Mesendoderm (in vitro differentiated cells): Measurements from ENCODE around the gene PPP2R5C. TPM values are rescaled to one million over a fixed set of nuclear protein-coding genes. Genes with fewer than 3 reads are reported as not detected.
"Not testable (repeated sequence)": the region's sequence is repeated elsewhere in the genome, so short reads cannot be mapped to it uniquely, and the experiment has no call there.

Experiments used
- DNase-seq: peaks from one replicate; pipeline ENCODE4 v3.0.0; 2013
- H2AK5ac ChIP-seq: 2 replicates; pipeline ENCODE4 v1.6.1; 2013; ENCODE audit warnings: low read length, inconsistent platforms
- H2BK120ac ChIP-seq: 2 replicates; pipeline ENCODE4 v1.6.1; 2013; ENCODE audit warnings: low read depth, mild to moderate bottlenecking, low read length, moderate library complexity, mixed read lengths
- H2BK15ac ChIP-seq: replicated peaks from 2 replicates; pipeline ENCODE4 v1.6.1; 2013; ENCODE audit warnings: low read depth, mild to moderate bottlenecking, moderate library complexity
- H2BK5ac ChIP-seq: 2 replicates; pipeline ENCODE4 v1.6.1; 2013; ENCODE audit warnings: low read length, inconsistent platforms
- H3K18ac ChIP-seq: 2 replicates; pipeline ENCODE4 v1.6.1; 2013; ENCODE audit warnings: mild to moderate bottlenecking, low read length, mixed read lengths
- H3K23ac ChIP-seq: one replicate; pipeline ENCODE4 v1.6.1; 2013; ENCODE audit warnings: low read length
- H3K27ac ChIP-seq: 2 replicates; pipeline ENCODE4 v1.5.1; 2013; ENCODE audit warnings: low read depth, mild to moderate bottlenecking, inconsistent platforms, low read length, moderate library complexity
- H3K27me3 ChIP-seq: 2 replicates; pipeline ENCODE4 v1.6.1; 2013; ENCODE audit warnings: low read length, control low read depth, mild to moderate bottlenecking, inconsistent platforms; ENCODE audit not compliant: insufficient read depth, poor library complexity
- H3K36me3 ChIP-seq: 2 replicates; pipeline ENCODE4 v1.6.1; 2013; ENCODE audit warnings: low read length, inconsistent platforms; ENCODE audit not compliant: control insufficient read depth, insufficient read depth
- H3K4ac ChIP-seq: one replicate; pipeline ENCODE4 v1.6.1; 2013; ENCODE audit warnings: low read depth, mild to moderate bottlenecking, low read length, moderate library complexity
- H3K4me1 ChIP-seq: 2 replicates; pipeline ENCODE4 v1.6.1; 2013; ENCODE audit warnings: low read depth, low read length, inconsistent platforms; ENCODE audit not compliant: control insufficient read depth
- H3K4me2 ChIP-seq: 2 replicates; pipeline ENCODE4 v1.6.1; 2013; ENCODE audit warnings: low read length
- H3K4me3 ChIP-seq: 2 replicates; pipeline ENCODE4 v1.5.1; 2013; ENCODE audit warnings: mild to moderate bottlenecking, low read length
- H3K56ac ChIP-seq: one replicate; pipeline ENCODE4 v1.6.1; 2013; ENCODE audit warnings: low read length
- H3K79me1 ChIP-seq: 2 replicates; pipeline ENCODE4 v1.6.1; 2013; ENCODE audit warnings: low read length, inconsistent platforms
- H3K79me2 ChIP-seq: 2 replicates; pipeline ENCODE4 v1.6.1; 2013; ENCODE audit warnings: mild to moderate bottlenecking, low read length; ENCODE audit not compliant: control insufficient read depth, insufficient read depth
- H3K9ac ChIP-seq: 2 replicates; pipeline ENCODE4 v1.6.1; 2013; ENCODE audit warnings: low read length, inconsistent platforms
- H4K5ac ChIP-seq: one replicate; pipeline ENCODE4 v1.6.1; 2013; ENCODE audit warnings: low read length
- H4K8ac ChIP-seq: one replicate; pipeline ENCODE4 v1.6.1; 2013; ENCODE audit warnings: low read depth, mild to moderate bottlenecking, control low read depth, low read length, moderate library complexity
- WGBS: extraction: QIAGEN DNeasy Blood & Tissue Kit; methylation state at CpG from one replicate; pipeline ENCODE4 v1.1.7; 2013; ENCODE audit warnings: low lambda C conversion rate, missing lambda C conversion rate; ENCODE audit not compliant: insufficient coverage; ENCODE audit errors: extremely low coverage; 5-methylcytosine and 5-hydroxymethylcytosine counted together
- polyA plus RNA-seq, 2 experiments: library from polyadenylated mRNA; stranded (reverse); fragments of 200-250 nt; gene quantifications; one replicate each; pipeline ENCODE4 v1.2.3, GENCODE V29; 2013

PPP2R5C gene
- polyA plus RNA-seq (2013, experiment 1 of 2): 159 TPM
- polyA plus RNA-seq (2013, experiment 2 of 2): 160 TPM

DNA sequence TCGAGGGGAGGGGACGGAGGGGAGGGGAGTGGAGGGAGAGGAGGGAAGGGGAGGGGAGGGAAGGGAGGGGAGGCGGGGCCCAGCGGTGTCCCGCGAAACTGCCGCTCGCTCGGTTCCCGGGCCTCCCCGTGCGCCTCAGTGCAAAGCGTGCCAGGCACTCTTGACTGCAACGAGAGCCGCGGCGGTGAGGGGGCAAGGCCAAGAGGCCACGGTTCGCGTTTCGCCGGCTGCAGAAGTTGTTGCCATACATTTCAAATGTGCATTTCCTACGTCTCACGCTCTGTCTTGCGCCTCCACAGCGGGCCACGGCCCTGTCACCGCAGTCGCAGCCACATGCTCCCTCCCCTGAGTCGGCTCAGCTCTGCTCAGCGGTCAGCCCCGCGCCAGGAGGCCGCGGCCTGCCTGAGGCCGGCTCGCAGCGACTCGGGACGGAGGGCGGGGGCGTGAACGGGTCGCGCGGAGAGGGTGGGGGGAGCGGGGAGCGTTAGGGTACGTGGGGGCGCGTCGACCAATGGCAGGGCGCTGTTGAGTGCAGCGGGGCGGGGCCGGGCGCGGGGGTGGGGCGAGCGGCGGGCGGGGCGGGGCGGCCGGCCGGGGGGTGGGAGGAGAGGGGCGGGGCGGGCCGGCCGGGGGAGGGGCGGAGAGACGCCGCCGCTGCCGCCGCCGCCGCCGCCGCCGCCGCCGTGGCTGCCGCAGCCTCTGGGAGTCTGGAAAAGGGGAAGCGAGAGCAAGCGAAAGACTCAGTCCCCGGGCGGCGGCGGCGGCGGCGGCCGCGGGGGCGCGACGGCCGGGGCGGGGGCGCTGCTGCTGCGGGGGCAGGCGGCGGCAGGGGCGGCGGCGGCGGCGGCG lies at the start of gene PPP2R5C:
Gene PPP2R5C (plus strand): TSS at position 678 of the 849 bp plus-strand sequence. CDS start 185 bp downstream, outside the sequence.
- peak; percentile 91 for DNase-seq
- Histone ChIP-seq H4K8ac (no peak within 1 kb of the TSS), H3K9ac (peak within 1 kb of the TSS; percentile 91), H3K79me2 (no peaks in the 10 kb centered on the region), H4K5ac (no peak within 1 kb of the TSS), H3K4me1 (peaks cover 3% of the 10 kb centered on the region), H3K23ac (no peak within 1 kb of the TSS), H2AK5ac (no peak within 1 kb of the TSS), H3K56ac (peak within 1 kb of the TSS; percentile 98), H3K4me3 (peak within 1 kb of the TSS; percentile 94), H3K36me3 (no peaks in the 10 kb centered on the region), H3K18ac (peak within 1 kb of the TSS; percentile 90), H2BK120ac (no peak within 1 kb of the TSS), H3K27ac (peak within 1 kb of the TSS; percentile 55), H3K79me1 (no peaks in the 10 kb centered on the region), H2BK5ac (peak within 1 kb of the TSS; percentile 37), H3K4me2 (peak within 1 kb of the TSS; percentile 99), H3K4ac (peak within 1 kb of the TSS; percentile 86), H2BK15ac (no peak within 1 kb of the TSS), H3K27me3 (no peaks in the 10 kb centered on the region)
- WGBS: no CpG with 5 or more reads among the region's 110 CpGs

DNA sequence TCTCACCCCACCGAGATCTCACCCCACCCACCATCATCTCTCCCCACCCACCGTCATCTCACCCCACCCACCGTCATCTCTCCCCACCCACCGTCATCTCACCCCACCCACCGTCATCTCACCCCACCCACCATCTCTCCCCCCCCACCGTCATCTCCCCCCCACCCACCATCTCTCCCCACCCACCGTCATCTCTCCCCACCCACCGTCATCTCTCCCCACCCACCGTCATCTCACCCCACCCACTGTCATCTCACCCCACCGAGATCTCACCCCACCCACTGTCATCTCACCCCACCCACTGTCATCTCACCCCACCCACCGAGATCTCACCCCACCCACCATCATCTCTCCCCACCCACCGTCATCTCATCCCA lies 49.7 kb upstream of the PPP2R5C start:
- not testable (repeated sequence) for H3K79me2 ChIP-seq, H2BK120ac ChIP-seq, H4K5ac ChIP-seq, H3K9ac ChIP-seq, H3K56ac ChIP-seq, H3K4me3 ChIP-seq, H3K4ac ChIP-seq, H3K27me3 ChIP-seq, H4K8ac ChIP-seq, H3K4me2 ChIP-seq, H2AK5ac ChIP-seq, H3K23ac ChIP-seq, H3K79me1 ChIP-seq, H2BK15ac ChIP-seq, H3K27ac ChIP-seq, H3K4me1 ChIP-seq, H2BK5ac ChIP-seq, H3K36me3 ChIP-seq, H3K18ac ChIP-seq, DNase-seq
- no CpG with 5 or more reads among the region's 12 CpGs for WGBS

DNA sequence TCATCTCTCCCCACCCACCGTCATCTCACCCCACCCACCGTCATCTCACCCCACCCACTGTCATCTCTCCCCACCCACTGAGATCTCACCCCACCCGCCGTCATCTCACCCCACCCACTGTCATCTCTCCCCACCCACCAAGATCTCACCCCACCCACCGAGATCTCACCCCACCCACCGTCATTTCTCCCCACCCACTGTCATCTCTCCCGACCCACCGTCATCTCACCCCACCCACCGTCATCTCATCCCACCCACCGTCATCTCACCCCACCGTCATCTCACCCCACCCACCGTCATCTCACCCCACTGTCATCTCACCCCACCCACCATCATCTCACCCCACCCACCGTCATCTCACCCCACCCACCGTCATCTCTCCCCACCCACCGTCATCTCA lies 49.2 kb upstream of the PPP2R5C start:
- not testable (repeated sequence) for H3K9ac ChIP-seq, H2BK120ac ChIP-seq, H3K56ac ChIP-seq, H4K5ac ChIP-seq, DNase-seq, H3K36me3 ChIP-seq, H3K4ac ChIP-seq, H2BK15ac ChIP-seq, H3K4me1 ChIP-seq, H3K4me3 ChIP-seq, H3K27me3 ChIP-seq, H3K79me2 ChIP-seq, H2AK5ac ChIP-seq, H3K27ac ChIP-seq, H3K4me2 ChIP-seq, H4K8ac ChIP-seq, H3K18ac ChIP-seq, H2BK5ac ChIP-seq, H3K79me1 ChIP-seq, H3K23ac ChIP-seq
- WGBS: no CpG with 5 or more reads among the region's 15 CpGs

DNA sequence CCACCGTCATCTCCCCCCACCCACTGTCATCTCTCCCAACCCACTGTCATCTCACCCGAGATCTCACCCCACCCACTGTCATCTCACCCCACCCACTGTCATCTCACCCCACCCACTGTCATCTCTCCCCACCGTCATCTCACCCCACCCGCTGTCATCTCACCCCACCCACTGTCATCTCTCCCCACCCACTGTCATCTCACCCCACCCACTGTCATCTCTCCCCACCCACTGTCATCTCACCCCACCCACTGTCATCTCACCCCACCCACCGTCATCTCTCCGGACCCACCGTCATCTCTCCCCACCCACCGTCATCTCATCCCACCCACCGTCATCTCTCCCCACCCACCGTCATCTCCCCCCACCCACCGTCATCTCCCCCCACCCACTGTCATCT lies 48.4 kb upstream of the PPP2R5C start:
- not testable (repeated sequence) for H3K18ac ChIP-seq, H2BK5ac ChIP-seq, H3K27ac ChIP-seq, H4K8ac ChIP-seq, H3K9ac ChIP-seq, H3K4ac ChIP-seq, H3K79me2 ChIP-seq, H3K4me1 ChIP-seq, H2AK5ac ChIP-seq, H4K5ac ChIP-seq, H2BK120ac ChIP-seq, H2BK15ac ChIP-seq, H3K4me2 ChIP-seq, H3K36me3 ChIP-seq, DNase-seq, H3K56ac ChIP-seq, H3K79me1 ChIP-seq, H3K27me3 ChIP-seq, H3K4me3 ChIP-seq, H3K23ac ChIP-seq
- WGBS: no CpG with 5 or more reads among the region's 11 CpGs

DNA sequence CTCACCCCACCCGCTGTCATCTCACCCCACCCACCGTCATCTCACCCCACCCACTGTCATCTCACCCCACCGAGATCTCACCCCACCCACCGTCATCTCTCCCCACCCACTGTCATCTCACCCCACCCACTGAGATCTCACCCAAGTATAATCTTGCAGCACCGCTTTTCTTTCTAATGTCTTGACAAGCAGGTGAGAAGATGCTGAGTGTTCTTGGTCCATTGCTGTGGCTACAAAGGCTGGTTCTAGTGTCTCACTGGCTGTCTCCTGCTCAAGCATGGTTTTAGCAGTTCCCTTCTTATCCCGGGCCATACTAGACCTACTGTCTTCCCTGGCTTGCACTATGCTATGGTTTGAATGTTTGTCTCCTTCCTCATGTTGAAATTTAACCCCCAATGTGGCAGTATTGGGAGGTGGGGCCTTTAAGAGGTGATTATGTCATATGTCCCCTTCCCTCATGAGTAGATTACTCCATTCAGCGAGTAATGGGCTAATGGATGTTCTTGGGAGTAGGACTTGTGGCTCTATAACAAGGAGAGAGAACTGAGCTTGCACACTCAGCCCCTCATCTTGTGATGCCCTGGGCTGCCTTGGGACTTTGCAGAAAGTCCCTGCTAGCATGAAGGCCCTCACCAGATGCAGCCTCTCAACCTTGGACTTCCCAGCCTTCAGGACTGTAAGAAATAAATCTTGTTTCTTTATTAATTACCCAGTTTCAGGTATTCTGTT lies 47.7 kb upstream of the PPP2R5C start:
- H3K79me1 ChIP-seq: no peaks in the 10 kb centered on the region
- H3K4me3 ChIP-seq: no peak overlapping the region
- DNase-seq: no peak
- no peaks in the 10 kb centered on the region for H3K27me3 ChIP-seq
- no peaks in the 10 kb centered on the region for H3K4me1 ChIP-seq
- no CpG with 5 or more reads among the region's 7 CpGs for WGBS
- no peak overlapping the region for H2BK120ac ChIP-seq
- H2BK15ac ChIP-seq: no peak overlapping the region
- no peaks in the 10 kb centered on the region for H3K79me2 ChIP-seq
- no peak overlapping the region for H3K56ac ChIP-seq
- no peak overlapping the region for H3K4ac ChIP-seq
- no peak overlapping the region for H3K23ac ChIP-seq
- no peak overlapping the region for H3K4me2 ChIP-seq
- H3K9ac ChIP-seq: no peak overlapping the region
- H2BK5ac ChIP-seq: no peak overlapping the region
- H3K27ac ChIP-seq: no peak overlapping the region
- no peak overlapping the region for H4K8ac ChIP-seq
- no peak overlapping the region for H3K18ac ChIP-seq
- H3K36me3 ChIP-seq: no peaks in the 10 kb centered on the region
- no peak overlapping the region for H4K5ac ChIP-seq
- H2AK5ac ChIP-seq: no peak overlapping the region
